ENCODE measurements around the gene KIAA1958. TPM values are rescaled to one million over a fixed set of nuclear protein-coding genes. Genes with fewer than 3 reads are reported as not detected.

KIAA1958 gene
- total RNA-seq, 2 donors from 2014 or later: 7.0 to 42.8 TPM

DNA sequence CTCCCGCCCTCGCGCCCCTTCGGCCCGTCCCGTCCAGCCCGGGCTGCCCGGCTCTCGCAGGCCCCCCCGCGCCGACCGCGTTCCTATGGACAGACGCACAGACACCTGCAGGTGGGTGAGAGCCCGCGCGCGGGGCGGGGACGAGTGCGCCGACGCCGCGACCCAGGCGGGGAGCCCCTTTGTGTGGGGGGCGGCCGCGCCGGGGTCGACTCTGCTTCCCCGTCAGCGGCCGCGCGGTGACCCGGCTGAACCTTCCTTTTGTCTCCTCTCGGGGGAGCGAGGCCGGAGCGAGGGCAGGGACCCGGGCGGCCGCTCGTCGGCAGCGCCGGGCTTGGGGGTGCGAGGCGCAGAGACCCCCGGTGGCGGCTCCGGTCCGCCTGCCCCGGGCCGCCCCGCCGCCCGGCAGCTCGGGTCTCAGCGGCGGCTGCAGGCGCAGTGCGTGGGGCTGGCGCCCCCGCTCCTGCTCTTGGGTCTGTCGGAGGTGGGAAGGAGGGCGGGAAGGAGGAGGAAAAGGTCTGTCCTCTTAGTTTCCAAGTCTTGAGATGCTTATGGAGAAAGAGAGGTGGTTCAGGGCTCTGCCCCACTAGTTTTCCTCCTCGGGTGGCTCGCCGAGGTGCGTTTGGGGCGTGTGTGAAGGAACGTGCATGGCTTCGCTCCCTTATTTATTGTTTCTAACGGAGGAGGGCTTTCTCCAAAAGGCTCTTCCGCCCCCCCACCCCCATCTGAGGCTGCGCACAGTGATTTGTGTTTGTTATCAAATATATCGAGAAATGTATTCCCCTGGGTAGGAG is 576 bp downstream of the KIAA1958 start:
- DNase-seq (ENCODE audit: low spot score): peak; percentile 55
- peak overlapping the region; percentile 80 to 82 for H3K27ac ChIP-seq
- 1% methylated on average over 52 of the region's 80 CpGs for WGBS
- no peaks in the 10 kb centered on the region for H3K4me1 ChIP-seq (replicated peaks)
- no peaks in the 10 kb centered on the region for H3K9me3 ChIP-seq
- H3K4me3 ChIP-seq: peak overlapping the region; percentile 83 to 97
- TF ChIP-seq POLR2A (IDR thresholded peaks at IDR 0.05) (no peak), POLR2AphosphoS5 (IDR thresholded peaks at IDR 0.05) (peak; percentile 11), CTCF (IDR thresholded peaks at IDR 0.05) (no peak)
- no peaks in the 10 kb centered on the region for H3K36me3 ChIP-seq
- H3K27me3 ChIP-seq (replicated peaks; ENCODE audit: insufficient read depth): no peaks in the 10 kb centered on the region
- intact Hi-C loops (cut with DNase I): loop anchor here (5.0 to 10.0 kb wide), 2 partner anchors 110 to 228 kb away; partner anchors contain the start of gene INIP

- peak overlapping the region; percentile 83 to 97 for H3K4me3 ChIP-seq
- intact Hi-C loops (cut with DNase I): loop anchor here (5.0 to 10.0 kb wide), 2 partner anchors 111 to 227 kb away; partner anchors contain the start of gene INIP
- H3K4me1 ChIP-seq (replicated peaks): no peaks in the 10 kb centered on the region
- H3K9me3 ChIP-seq: no peaks in the 10 kb centered on the region
- no peaks in the 10 kb centered on the region for H3K36me3 ChIP-seq
- no peak for DNase-seq (ENCODE audit: low spot score)
- H3K27ac ChIP-seq: peak overlapping the region; percentile 80 to 82
- TF ChIP-seq POLR2A (IDR thresholded peaks at IDR 0.05) (no peak), POLR2AphosphoS5 (IDR thresholded peaks at IDR 0.05) (no peak), CTCF (IDR thresholded peaks at IDR 0.05) (no peak)
- WGBS: 9% methylated on average over 11 of the region's 11 CpGs
- H3K27me3 ChIP-seq (replicated peaks; ENCODE audit: insufficient read depth): no peaks in the 10 kb centered on the region
These were observed 1.2 kb downstream of the KIAA1958 start for GRCh38 chr9:112487799-112488340.

- H3K9me3 ChIP-seq: no peaks in the 10 kb centered on the region
- H3K4me1 ChIP-seq (replicated peaks): no peaks in the 10 kb centered on the region
- 59% methylated on average over 5 of the region's 5 CpGs for WGBS
- no peaks in the 10 kb centered on the region for H3K36me3 ChIP-seq
- no peak overlapping the region for H3K4me3 ChIP-seq
- H3K27me3 ChIP-seq (replicated peaks; ENCODE audit: insufficient read depth): no peaks in the 10 kb centered on the region
- intact Hi-C loops (cut with DNase I): loop anchor here (5.0 to 10.0 kb wide), 2 partner anchors 112 to 226 kb away; partner anchors contain the start of gene INIP
- TF ChIP-seq CTCF (IDR thresholded peaks at IDR 0.05): no peak
- no peak for TF ChIP-seq POLR2A (IDR thresholded peaks at IDR 0.05)
- no peak for TF ChIP-seq POLR2AphosphoS5 (IDR thresholded peaks at IDR 0.05)
- DNase-seq (ENCODE audit: low spot score): no peak
- no peak overlapping the region for H3K27ac ChIP-seq
These were observed 2.5 kb downstream of the KIAA1958 start for GRCh38 chr9:112489039-112489546.

DNA sequence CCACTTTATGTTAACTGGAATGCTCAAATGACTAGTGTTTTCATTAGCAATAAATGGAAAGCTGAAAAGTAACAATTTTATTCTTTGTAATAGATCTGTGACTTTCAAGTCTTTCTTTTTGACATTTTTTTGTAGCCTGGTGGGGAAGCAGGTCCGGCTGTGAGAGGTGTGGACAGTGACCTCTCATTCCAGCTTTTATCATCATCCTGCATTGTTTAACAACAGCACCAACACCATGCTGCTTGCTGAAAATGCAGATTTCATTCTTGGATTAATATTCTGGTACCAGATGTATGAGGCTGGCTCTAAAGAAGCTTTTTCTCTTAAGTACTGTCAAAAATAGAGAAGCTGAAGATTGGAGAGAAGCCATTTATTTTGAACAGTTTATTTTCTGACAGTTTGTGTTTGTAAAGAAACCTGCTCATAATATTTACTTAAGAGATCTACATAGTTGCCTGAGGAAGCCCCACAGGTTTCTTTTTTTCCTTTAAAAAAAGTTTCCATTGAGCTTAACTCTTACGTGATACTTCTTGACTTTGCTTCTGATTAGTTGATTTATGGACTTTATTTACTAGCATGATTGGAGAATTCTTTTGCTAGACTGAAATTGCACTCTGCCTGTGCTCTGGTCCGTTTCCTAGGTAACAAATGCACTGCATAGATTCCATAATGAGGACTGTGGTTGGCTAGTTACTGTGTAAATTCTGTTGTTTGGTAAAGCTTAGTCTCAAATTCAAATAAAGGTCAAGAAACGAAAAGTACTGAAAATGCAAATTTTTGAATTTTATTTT is 3.4 kb downstream of the KIAA1958 start:
- no peaks in the 10 kb centered on the region for H3K36me3 ChIP-seq
- intact Hi-C loops (cut with DNase I): loop anchor here (5.0 to 10.0 kb wide), 2 partner anchors 113 to 225 kb away; partner anchors contain the start of gene INIP
- no peak for TF ChIP-seq CTCF (IDR thresholded peaks at IDR 0.05)
- no peak for TF ChIP-seq POLR2AphosphoS5 (IDR thresholded peaks at IDR 0.05)
- no peak for TF ChIP-seq POLR2A (IDR thresholded peaks at IDR 0.05)
- no peak for DNase-seq (ENCODE audit: low spot score)
- H3K4me1 ChIP-seq (replicated peaks): no peaks in the 10 kb centered on the region
- H3K27ac ChIP-seq: no peak overlapping the region
- no peak overlapping the region for H3K4me3 ChIP-seq
- no peaks in the 10 kb centered on the region for H3K27me3 ChIP-seq (replicated peaks; ENCODE audit: insufficient read depth)
- 55% methylated on average over 4 of the region's 4 CpGs for WGBS
- H3K9me3 ChIP-seq: no peaks in the 10 kb centered on the region
